HepG2 (cell line): ENCODE data around the gene LMNA. TPM values are rescaled to one million over a fixed set of nuclear protein-coding genes. Genes with fewer than 3 reads are reported as not detected.

Experiments used
- CBFB ChIP-seq: sonication (generic); formaldehyde crosslinking; IDR thresholded peaks from 2 replicates; pipeline ENCODE4 v1.4.0; 2020; ENCODE audit warnings: missing genetic modification reagents
- HNF4A ChIP-seq: sonication (generic); formaldehyde crosslinking; IDR thresholded peaks from 2 replicates; pipeline ENCODE4 v1.4.0; 2020; ENCODE audit warnings: missing genetic modification reagents
- JARID2 ChIP-seq: sonication (generic); formaldehyde crosslinking; IDR thresholded peaks from 2 replicates; pipeline ENCODE4 v1.8.1; 2023; ENCODE audit warnings: missing genetic modification reagents, inconsistent platforms; ENCODE audit not compliant: insufficient replicate concordance
- NBN ChIP-seq: fragments of 450-650 bp; conservative IDR thresholded peaks from 2 replicates; pipeline ENCODE4 v1.6.1; 2017
- REPIN1 ChIP-seq: sonication (generic); formaldehyde crosslinking; IDR thresholded peaks from 2 replicates; pipeline ENCODE4 v1.8.0; 2022; ENCODE audit warnings: missing genetic modification reagents, low read depth, mild to moderate bottlenecking, borderline replicate concordance
- TARDBP ChIP-seq: sonication (generic); formaldehyde crosslinking; IDR thresholded peaks from 2 replicates; pipeline ENCODE4 v1.8.0; 2022; ENCODE audit warnings: mild to moderate bottlenecking, missing genetic modification reagents
- TBL1XR1 ChIP-seq: fragments of 150-350 bp; IDR thresholded peaks from 2 replicates; pipeline ENCODE4 v1.6.1; 2014; ENCODE audit warnings: borderline replicate concordance, low read length; ENCODE audit not compliant: partially characterized antibody
- TEAD2 ChIP-seq: sonication (generic); formaldehyde crosslinking; IDR thresholded peaks from 2 replicates; pipeline ENCODE4 v1.9.0; 2021; ENCODE audit warnings: missing genetic modification reagents
- ZNF660 ChIP-seq: sonication (generic); formaldehyde crosslinking; IDR thresholded peaks from 2 replicates; pipeline ENCODE4 v1.5.1; 2020; ENCODE audit warnings: mild to moderate bottlenecking, low read depth, missing genetic modification reagents, borderline replicate concordance
- ZNF772 ChIP-seq: sonication (generic); formaldehyde crosslinking; IDR thresholded peaks from 2 replicates; pipeline ENCODE4 v1.5.0; 2020; ENCODE audit warnings: mild to moderate bottlenecking, missing genetic modification reagents
- polyA plus RNA-seq, 8 experiments: library from polyadenylated mRNA; depleted of rRNA in 3 of 8; stranded (reverse) in 7 of 8; unstranded in 1 of 8; fragments of >200 nt; fragmentation: Illumina TruSeq in 4 of 8; extraction: Trizol in 4 of 8; gene quantifications; 2 replicates each; pipeline versions ENCODE4 v1.2.1 to v1.2.3, GENCODE V29; 2011 to 2016; ENCODE audit warnings: low read depth in 4 of 8, missing spikeins in 1 of 8, mixed read lengths in 1 of 8; ENCODE audit not compliant: insufficient read depth in 1 of 8
- total RNA-seq, 5 experiments: library from RNA; depleted of rRNA; stranded (reverse); fragments of >200 nt; fragmentation: Illumina TruSeq; extraction: Trizol; gene quantifications; 2 replicates each; pipeline ENCODE4 v1.2.3, GENCODE V29; 2016; ENCODE audit warnings: low read depth in 1 of 5
- TF ChIP-seq, protein P1 (sequence below): IDR thresholded peaks from 2 replicates; pipeline ENCODE4 v1.6.1; 2016; ENCODE audit warnings: low read depth, missing genetic modification reagents, missing compliant biosample characterization
- TF ChIP-seq, protein P2 (sequence below), 2 experiments: IDR thresholded peaks; 2 replicates each; pipeline ENCODE4 v1.6.1; 2011 to 2012; ENCODE audit warnings: low read length in 2 of 2, borderline replicate concordance in 1 of 2, low read depth in 1 of 2, mild to moderate bottlenecking in 1 of 2, moderate library complexity in 1 of 2
- TF ChIP-seq, protein P3 (sequence below): IDR thresholded peaks from 2 replicates; pipeline ENCODE4 v1.6.1; 2016
- TF ChIP-seq, protein P4 (sequence below): sonication (generic); IDR thresholded peaks from 2 replicates; pipeline ENCODE4 v1.6.1; 2016; ENCODE audit warnings: low read depth, borderline replicate concordance
- TF ChIP-seq, protein P5 (sequence below): sonication (generic); formaldehyde crosslinking; IDR thresholded peaks from 2 replicates; pipeline ENCODE4 v1.4.0; 2020; ENCODE audit warnings: low read depth, missing genetic modification reagents

LMNA gene
- total and polyA plus RNA-seq, 2 of the 13 experiments (the other 11 are each of a cell fraction or from before 2014, with no cell fraction given), result 107 to 225 TPM

DNA sequence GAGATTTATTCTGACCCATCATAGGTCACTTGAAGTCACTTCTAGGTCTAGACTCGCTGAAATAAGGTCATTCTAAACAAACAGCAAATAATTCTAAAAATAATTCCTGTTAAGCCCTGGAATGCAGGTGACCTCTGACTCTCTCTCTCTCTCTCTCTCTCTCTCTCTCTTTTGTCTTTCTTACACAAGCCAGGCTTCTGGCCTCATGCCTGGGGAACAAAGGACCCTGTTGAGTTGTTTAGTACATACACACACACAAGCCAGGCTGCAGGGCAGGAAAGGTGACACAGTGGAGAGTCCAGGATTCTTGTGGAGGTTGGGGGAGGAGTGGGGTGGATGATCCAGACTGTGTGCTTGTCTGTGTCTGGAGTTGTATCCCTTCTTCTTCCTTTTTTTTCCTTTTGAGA, 28.3 kb upstream of the LMNA start (continued):
- TF ChIP-seq, protein P1, sequence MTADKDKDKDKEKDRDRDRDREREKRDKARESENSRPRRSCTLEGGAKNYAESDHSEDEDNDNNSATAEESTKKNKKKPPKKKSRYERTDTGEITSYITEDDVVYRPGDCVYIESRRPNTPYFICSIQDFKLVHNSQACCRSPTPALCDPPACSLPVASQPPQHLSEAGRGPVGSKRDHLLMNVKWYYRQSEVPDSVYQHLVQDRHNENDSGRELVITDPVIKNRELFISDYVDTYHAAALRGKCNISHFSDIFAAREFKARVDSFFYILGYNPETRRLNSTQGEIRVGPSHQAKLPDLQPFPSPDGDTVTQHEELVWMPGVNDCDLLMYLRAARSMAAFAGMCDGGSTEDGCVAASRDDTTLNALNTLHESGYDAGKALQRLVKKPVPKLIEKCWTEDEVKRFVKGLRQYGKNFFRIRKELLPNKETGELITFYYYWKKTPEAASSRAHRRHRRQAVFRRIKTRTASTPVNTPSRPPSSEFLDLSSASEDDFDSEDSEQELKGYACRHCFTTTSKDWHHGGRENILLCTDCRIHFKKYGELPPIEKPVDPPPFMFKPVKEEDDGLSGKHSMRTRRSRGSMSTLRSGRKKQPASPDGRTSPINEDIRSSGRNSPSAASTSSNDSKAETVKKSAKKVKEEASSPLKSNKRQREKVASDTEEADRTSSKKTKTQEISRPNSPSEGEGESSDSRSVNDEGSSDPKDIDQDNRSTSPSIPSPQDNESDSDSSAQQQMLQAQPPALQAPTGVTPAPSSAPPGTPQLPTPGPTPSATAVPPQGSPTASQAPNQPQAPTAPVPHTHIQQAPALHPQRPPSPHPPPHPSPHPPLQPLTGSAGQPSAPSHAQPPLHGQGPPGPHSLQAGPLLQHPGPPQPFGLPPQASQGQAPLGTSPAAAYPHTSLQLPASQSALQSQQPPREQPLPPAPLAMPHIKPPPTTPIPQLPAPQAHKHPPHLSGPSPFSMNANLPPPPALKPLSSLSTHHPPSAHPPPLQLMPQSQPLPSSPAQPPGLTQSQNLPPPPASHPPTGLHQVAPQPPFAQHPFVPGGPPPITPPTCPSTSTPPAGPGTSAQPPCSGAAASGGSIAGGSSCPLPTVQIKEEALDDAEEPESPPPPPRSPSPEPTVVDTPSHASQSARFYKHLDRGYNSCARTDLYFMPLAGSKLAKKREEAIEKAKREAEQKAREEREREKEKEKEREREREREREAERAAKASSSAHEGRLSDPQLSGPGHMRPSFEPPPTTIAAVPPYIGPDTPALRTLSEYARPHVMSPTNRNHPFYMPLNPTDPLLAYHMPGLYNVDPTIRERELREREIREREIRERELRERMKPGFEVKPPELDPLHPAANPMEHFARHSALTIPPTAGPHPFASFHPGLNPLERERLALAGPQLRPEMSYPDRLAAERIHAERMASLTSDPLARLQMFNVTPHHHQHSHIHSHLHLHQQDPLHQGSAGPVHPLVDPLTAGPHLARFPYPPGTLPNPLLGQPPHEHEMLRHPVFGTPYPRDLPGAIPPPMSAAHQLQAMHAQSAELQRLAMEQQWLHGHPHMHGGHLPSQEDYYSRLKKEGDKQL (CRISPR knock-in tag), result peak; percentile 76
- TF ChIP-seq HNF4A (CRISPR knock-in tag) (peak; percentile 88), NBN (no peak), ZNF660 (CRISPR knock-in tag) (no peak), CBFB (CRISPR knock-in tag) (no peak), ZNF772 (CRISPR knock-in tag) (peak; percentile 43; the same call in 1 of the 2 replicates), TBL1XR1 (peak; percentile 99), REPIN1 (CRISPR knock-in tag) (peak; percentile 82; the same call in 1 of the 2 replicates), TEAD2 (CRISPR knock-in tag) (no peak), JARID2 (CRISPR knock-in tag) (peak; percentile 81), TARDBP (CRISPR knock-in tag) (peak; percentile 95)
- TF ChIP-seq, protein P2, sequence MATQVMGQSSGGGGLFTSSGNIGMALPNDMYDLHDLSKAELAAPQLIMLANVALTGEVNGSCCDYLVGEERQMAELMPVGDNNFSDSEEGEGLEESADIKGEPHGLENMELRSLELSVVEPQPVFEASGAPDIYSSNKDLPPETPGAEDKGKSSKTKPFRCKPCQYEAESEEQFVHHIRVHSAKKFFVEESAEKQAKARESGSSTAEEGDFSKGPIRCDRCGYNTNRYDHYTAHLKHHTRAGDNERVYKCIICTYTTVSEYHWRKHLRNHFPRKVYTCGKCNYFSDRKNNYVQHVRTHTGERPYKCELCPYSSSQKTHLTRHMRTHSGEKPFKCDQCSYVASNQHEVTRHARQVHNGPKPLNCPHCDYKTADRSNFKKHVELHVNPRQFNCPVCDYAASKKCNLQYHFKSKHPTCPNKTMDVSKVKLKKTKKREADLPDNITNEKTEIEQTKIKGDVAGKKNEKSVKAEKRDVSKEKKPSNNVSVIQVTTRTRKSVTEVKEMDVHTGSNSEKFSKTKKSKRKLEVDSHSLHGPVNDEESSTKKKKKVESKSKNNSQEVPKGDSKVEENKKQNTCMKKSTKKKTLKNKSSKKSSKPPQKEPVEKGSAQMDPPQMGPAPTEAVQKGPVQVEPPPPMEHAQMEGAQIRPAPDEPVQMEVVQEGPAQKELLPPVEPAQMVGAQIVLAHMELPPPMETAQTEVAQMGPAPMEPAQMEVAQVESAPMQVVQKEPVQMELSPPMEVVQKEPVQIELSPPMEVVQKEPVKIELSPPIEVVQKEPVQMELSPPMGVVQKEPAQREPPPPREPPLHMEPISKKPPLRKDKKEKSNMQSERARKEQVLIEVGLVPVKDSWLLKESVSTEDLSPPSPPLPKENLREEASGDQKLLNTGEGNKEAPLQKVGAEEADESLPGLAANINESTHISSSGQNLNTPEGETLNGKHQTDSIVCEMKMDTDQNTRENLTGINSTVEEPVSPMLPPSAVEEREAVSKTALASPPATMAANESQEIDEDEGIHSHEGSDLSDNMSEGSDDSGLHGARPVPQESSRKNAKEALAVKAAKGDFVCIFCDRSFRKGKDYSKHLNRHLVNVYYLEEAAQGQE (IDR thresholded peaks at IDR 0.05; ENCODE audit: borderline replicate concordance in 1 of 2, low read depth in 1 of 2, low read length in 2 of 2), result peak in 1 of 2 experiments; percentile 73; a peak in 2 of 4 replicates
- TF ChIP-seq, protein P3, sequence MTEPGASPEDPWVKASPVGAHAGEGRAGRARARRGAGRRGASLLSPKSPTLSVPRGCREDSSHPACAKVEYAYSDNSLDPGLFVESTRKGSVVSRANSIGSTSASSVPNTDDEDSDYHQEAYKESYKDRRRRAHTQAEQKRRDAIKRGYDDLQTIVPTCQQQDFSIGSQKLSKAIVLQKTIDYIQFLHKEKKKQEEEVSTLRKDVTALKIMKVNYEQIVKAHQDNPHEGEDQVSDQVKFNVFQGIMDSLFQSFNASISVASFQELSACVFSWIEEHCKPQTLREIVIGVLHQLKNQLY (CRISPR knock-in tag), result peak; percentile 81; the same call in 1 of the 2 replicates
- TF ChIP-seq, protein P4, sequence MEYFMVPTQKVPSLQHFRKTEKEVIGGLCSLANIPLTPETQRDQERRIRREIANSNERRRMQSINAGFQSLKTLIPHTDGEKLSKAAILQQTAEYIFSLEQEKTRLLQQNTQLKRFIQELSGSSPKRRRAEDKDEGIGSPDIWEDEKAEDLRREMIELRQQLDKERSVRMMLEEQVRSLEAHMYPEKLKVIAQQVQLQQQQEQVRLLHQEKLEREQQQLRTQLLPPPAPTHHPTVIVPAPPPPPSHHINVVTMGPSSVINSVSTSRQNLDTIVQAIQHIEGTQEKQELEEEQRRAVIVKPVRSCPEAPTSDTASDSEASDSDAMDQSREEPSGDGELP, result peak; percentile 76; the same call in 1 of the 2 replicates
- TF ChIP-seq, protein P5, sequence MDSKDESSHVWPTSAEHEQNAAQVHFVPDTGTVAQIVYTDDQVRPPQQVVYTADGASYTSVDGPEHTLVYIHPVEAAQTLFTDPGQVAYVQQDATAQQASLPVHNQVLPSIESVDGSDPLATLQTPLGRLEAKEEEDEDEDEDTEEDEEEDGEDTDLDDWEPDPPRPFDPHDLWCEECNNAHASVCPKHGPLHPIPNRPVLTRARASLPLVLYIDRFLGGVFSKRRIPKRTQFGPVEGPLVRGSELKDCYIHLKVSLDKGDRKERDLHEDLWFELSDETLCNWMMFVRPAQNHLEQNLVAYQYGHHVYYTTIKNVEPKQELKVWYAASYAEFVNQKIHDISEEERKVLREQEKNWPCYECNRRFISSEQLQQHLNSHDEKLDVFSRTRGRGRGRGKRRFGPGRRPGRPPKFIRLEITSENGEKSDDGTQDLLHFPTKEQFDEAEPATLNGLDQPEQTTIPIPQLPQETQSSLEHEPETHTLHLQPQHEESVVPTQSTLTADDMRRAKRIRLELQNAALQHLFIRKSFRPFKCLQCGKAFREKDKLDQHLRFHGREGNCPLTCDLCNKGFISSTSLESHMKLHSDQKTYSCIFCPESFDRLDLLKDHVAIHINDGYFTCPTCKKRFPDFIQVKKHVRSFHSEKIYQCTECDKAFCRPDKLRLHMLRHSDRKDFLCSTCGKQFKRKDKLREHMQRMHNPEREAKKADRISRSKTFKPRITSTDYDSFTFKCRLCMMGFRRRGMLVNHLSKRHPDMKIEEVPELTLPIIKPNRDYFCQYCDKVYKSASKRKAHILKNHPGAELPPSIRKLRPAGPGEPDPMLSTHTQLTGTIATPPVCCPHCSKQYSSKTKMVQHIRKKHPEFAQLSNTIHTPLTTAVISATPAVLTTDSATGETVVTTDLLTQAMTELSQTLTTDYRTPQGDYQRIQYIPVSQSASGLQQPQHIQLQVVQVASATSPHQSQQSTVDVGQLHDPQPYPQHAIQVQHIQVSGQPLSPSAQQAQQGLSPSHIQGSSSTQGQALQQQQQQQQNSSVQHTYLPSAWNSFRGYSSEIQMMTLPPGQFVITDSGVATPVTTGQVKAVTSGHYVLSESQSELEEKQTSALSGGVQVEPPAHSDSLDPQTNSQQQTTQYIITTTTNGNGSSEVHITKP (CRISPR knock-in tag), result peak; percentile 34; the same call in 1 of the 2 replicates
